HG02610 (cell line): ENCODE results near the gene TRAPPC4.
"Not testable (repeated sequence)": the region's sequence is repeated elsewhere in the genome, so short reads cannot be mapped to it uniquely, and the experiment has no call there.

ENCODE experiments used
- ATAC-seq: cut with Tn5 transposase; IDR thresholded peaks from one replicate; pipeline ENCODE4 v1.9.1; 2021; ENCODE audit warnings: mild to moderate bottlenecking, moderate library complexity; ENCODE audit not compliant: unreplicated experiment

Gene TRAPPC4

DNA sequence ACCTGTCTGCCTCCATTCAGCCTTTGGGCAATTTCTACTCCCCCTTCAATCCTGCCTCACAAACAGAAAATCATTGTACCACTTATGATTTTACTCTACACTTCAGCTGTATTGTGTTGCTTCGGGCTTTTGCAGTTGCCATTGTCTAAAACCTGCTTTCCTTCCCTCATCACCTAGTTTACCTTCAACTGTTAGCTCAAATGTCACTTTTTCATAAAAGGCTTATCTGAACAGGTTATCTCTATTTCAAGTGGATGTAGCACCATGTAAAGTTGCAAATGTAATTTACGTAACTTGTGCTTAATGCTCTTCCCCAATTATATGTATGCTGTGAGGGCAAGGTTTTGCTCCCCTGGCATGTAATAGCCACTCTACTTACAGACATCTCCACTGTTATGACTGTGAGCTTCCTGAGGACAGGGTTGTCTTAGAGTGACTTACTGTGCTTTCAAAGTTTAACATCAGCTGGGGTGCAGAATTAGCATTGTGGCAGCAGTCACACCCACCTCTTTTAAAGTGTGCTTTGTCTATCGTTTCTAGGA is 5.9 kb upstream of the TRAPPC4 start:
- ATAC-seq: no peak

DNA sequence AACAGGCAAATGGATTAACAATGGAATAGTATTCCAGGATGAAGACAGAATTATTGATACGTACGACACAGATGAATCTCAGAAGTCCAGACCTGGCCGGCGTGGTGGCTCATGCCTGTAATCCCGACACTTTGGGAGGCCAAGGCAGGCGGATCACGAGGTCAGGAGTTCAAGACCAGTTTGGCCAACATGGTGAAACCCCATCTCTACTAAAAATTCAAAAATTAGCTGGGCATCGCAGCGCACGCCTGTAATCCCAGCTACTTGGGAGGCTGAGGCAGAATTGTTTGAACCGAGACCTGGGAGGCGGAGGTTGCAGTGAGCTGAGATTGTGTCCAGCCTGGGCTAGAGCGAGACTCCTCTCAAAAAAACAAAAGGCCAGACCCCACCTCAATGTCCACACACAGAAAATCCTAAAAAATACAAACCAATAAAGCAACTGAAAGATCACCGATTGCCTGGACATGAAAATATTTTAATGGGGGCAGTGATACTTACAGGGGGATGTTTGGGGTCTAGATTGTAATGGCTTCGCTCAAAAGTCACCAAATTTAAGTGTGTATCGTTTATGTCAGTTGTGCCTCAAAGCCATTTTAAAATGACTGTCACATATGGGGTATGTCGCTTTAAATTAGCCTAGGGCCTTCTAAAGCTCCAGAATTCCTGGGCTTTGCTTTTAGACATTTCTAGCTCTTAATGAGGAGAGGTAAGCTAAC is 4.2 kb upstream of the TRAPPC4 start:
- no peak for ATAC-seq

DNA sequence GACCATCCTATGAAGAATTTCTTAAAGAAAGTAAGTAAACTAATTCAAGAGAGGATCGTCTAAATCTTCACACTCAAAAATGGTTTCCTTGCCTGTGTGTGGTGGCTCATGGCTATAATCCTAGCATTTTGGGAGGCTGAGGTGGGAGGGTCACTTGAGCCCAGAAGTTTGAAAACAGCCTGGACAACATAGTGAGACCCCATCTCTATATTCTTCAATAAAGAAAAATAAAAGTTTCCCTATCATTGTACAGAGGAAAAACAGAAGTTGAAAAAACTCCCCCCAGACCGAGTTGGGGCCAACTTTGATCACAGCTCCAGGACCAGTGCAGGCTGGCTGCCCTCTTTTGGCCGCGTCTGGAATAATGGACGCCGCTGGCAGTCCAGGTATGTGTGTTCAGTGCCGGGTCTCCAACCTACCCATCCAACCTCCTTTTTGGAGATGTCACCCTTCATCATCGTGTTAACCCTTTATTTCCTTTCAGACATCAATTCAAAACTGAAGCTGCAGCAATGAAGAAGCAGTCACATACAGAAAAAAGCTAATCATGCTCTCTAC is 3.4 kb upstream of the TRAPPC4 start:
- no peak for ATAC-seq

GRCh38 chr11:119016216-119017009 is 2.2 kb upstream of the TRAPPC4 start:
- ATAC-seq: no peak

DNA sequence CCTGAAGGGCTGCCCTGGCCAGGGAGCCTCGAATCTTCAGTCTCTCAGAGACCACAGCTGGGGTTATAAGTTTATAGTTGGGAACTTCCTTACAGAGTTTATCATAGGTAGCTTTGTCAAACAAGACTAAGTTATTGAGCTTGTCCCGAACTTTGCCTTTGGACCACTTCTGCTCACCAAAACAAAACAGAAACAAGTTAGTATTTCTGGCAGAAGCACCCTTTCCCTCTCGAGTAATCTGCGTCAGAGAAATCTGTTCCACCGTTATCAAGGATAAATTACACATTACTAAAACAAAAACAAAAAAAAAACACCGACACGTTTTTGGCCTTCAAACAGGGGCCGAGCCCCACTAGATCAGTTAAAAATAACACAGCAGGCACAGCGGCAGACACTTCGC is 1.2 kb upstream of the TRAPPC4 start:
- not testable (repeated sequence) for ATAC-seq

- ATAC-seq: no peak
These were observed 1.4 kb downstream of the TRAPPC4 start for GRCh38 chr11:119019996-119020395.

- no peak for ATAC-seq
These were observed 3.1 kb downstream of the TRAPPC4 start for GRCh38 chr11:119021631-119022030.

- ATAC-seq: no peak
These were observed 5.2 kb downstream of the TRAPPC4 start for GRCh38 chr11:119023741-119024140.

DNA sequence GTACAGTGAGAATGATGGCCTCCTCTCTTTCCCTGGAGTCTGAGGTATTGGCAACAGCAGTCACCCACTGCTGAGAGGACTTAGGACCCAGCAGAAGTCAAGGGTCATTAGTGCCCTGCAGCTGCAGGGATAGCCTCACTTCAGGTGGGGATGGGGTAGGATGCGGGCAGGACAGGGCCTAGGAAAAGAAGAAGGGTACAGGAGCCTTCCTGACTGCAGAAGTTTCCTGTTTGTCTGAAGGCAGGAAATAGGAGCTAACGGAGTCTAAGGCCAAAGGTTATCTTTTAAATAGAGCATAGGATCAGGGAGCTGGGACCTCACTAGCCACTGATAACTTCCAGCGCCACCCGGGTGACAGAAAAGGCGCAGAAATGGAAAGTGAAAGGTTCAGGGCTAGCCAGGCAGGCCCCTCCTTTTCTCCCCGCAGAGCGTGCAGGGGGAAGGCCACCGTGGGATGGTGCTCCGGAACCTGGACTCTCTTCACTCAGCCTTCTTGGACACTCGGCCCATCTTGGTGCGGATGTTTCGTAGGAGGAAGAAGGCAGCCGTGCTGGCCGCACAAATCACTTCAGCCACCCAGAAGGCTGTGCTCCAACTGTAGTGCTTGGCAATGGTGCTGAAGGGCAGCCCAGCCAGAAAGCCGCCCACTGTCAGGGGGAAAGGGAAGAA is 6.0 kb downstream of the TRAPPC4 start:
- ATAC-seq: no peak

DNA sequence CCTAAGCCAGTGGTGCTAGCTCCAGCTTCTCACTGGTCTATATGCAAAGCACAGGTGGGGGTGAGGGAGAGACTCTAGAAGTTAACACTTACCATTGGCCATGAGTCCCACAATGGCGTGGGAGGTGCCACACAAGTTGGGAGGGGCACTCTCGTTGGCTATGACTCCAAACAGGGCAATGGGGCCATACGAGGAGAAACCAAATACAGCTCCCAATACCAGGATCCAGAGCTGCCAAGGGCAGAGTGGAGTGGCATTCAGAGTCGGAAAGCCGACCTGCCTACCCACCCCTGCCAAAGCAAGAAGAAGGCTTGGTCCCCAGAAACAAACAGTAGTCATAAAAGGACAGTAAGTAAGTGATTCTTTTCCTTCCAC is 6.5 kb downstream of the TRAPPC4 start:
- no peak for ATAC-seq

- ATAC-seq: no peak
These were observed 7.0 kb downstream of the TRAPPC4 start for GRCh38 chr11:119025541-119025940.

DNA sequence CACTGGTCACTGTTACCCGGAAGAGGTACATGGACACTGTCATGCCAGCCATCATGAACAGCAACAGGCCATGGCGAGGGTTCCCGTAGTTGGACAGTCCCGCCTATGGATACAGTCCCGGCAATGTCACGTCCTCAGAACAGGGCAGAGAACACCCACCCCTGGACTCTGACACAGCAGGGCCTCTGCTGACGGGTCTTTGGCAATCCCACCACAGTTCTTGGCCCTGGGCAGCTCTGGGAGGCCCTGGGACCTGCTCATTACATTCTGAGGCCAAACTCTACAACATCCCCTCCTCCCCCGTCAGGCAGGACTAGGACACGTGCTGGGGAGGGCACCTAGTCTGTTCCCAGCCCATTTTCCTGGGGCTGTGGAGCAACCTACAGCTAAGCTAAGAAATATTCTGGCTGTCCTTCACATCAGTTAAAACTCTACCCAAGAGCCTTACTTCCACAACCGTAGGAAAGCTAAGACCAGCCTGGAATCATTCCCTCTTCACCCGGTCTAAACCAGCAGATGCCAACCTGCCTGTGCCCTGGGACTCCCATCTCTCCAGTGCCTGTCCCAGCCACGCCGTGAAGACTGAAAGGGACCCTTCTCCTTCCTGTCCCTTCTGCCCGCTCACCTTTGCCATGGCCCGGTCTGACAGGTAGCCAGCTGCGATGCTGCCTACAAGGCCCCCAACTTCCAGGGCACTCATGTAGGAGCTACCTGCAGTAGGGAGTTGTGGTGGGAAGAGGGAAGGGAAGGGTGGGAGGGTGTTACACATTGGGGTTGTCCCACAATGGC is 7.6 kb downstream of the TRAPPC4 start:
- no peak for ATAC-seq

DNA sequence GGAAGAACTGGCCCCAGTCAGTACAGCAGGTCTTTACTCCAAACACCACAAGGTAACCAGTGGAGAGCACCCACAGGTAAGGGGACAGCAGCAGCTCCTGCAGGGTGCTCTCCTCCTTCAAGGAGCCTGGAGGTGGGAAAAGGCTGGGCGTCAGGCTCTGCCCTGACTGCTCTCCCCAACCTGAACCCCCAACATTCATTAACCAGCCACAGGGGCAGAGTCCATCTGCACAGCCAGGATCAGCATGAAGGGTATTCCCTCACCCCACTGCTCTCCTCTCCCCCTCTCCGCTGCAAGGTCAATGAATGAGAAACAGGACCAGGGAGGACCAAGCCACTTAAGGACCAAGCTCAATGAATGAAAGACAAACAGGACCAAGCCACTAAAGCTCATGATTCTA is 8.4 kb downstream of the TRAPPC4 start:
- ATAC-seq: no peak

DNA sequence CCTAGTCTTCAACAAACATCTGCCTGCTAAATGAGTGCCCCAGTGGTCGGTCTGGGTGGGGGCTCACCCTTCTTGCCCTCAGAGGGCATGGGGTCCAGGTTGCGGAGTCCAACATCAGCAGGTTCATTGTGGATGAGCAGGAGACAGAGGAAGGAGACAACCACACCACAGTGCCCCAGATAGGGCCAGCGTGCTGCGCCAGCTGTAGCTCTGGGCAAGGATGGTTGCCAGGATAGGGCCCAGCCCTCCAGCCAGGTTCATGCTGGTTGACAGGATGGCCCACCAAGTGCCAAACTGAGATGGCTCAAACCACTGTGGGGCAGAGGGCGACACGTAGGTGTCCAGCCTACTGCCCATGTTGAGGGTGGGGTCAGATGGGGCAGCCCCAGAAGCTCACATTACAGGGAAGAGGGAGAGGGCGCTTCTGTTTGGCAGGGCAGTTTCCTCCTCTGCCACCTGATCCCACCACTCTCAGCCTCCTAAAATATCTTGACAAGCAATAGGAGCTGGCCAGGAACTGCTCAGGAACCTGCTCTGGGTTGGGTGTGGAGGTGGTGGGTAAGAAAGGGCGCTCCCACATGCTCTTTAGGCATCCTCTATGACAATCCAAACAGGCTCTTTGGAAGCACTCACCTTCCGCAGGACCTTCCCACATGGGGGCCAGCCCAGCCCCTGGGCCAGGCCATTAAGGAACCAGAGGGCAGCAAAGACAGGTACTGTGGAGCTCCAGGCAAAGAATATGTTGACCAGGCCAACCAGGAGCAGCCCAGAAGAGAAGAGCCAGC is 9.2 kb downstream of the TRAPPC4 start:
- ATAC-seq: no peak

- ATAC-seq: no peak
These were observed 9.9 kb downstream of the TRAPPC4 start for GRCh38 chr11:119028346-119029068.

GRCh38 chr11:119029069-119029339 is 10.4 kb downstream of the TRAPPC4 start:
- ATAC-seq: no peak

DNA sequence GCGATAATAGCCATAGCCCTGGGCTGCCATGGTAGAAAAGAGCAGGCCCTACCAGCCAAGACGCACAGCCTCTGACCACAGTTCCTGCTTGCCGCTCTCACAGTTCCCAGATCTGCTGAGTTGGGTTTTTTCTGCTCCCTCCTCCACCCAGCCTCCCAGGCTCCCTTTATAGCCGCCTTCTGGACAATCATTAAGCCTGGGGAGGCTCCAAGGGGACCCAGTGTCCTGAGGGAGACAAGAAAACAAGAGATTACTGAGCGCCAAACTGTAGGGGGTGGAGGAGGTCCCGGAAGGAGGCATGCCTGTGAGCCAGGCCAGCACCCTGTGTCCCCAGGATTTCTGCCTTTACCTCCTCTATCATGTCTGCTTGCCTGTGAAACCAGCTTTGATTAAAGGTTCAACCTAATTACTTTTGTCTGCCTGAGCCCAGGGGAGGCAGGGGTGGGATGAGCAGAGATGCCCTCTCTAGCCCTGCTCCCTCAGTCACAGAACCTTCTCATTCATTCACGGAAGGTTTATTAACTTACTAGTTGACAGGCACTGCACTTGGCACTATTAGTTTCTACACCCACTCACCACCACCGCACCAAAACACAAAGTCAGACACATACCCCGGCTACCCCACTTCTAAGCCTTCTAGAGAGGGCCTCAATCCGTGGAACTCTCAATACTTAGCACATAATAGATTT is 10.9 kb downstream of the TRAPPC4 start:
- ATAC-seq: no peak

DNA sequence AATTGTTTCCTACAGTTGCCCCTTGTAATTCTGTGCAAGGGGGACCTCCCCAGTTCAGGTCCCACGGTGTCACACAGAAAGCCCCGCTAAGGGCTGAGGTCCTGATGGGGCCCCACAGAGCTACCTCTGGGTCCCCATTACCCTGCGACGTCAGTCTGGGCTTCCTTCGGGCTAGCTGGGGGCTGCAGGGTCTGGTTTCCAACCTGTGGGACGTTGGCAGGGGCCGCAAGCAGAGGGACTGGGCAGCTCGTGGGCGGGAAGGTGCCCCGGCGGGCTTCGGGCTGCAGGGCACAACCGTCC is 11.4 kb downstream of the TRAPPC4 start:
- ATAC-seq: no peak
